Melanocyte of skin (primary cell): ENCODE data around the gene PLEKHG2. TPM values are rescaled to one million over a fixed set of nuclear protein-coding genes. Genes with fewer than 3 reads are reported as not detected.

Experiments
- small RNA-seq, 2 donors: library from RNA; depleted of rRNA; stranded (forward); fragments of <200 nt; gene quantifications; one replicate each; pipeline ENCODE3, GENCODE V24; 2012
- total RNA-seq, 2 donors: library from RNA; depleted of rRNA; stranded (reverse); fragments of >200 nt; gene quantifications; 2 replicates each; pipeline ENCODE4 v1.2.3, GENCODE V29; 2012

PLEKHG2 gene
- total RNA-seq: 1 to 10 TPM; 2.8 to 6.0 TPM

GRCh38 chr19:39412100-39412866 lies at the start of gene PLEKHG2:
PLEKHG2 (plus strand) TSS chr19:39412669; CDS start chr19:39414087, 1,418 bp downstream.

DNA sequence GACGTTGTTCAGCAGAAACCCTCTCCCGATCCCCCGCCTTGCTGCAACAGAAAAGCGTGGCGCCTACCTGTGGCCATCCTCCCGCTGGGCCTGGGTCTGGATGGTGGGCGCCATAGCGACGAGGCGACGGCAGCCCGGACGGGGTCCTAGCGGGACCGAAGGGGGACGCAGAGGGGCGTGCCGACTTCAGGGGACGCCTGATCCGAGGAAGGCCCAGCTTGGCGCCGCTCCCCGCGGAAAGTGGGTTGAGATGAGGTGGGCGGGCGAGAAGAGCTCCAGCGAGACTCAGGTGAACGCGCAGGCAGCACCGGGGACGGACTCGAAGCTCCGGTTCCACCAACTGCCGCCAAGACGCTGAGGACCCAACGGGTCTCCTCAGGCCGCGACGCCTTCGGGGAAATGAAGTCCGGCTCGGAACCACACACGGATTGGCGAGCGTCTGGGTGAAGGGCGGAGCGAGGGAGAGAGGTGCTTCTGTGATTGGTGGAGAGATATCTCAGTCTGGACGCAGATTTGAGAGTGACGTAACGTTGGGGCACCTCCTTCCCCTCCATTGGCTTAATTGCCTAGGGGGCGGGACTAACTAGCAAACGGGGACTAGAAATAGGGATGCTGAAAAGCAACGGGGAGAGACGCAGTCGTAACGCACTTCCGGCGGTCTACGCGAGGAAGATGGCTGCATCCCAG lies 21.6 kb upstream of the PLEKHG2 start, which contains the start of the genes MED29 and PAF1:
TSS of gene MED29 (plus strand) at position 628 of the 687 bp plus-strand sequence. CDS start at position 673, 45 bp downstream.
TSS of gene PAF1 (minus strand) at position 356 of the 687 bp plus-strand sequence. CDS start at position 114, 242 bp downstream.

DNA sequence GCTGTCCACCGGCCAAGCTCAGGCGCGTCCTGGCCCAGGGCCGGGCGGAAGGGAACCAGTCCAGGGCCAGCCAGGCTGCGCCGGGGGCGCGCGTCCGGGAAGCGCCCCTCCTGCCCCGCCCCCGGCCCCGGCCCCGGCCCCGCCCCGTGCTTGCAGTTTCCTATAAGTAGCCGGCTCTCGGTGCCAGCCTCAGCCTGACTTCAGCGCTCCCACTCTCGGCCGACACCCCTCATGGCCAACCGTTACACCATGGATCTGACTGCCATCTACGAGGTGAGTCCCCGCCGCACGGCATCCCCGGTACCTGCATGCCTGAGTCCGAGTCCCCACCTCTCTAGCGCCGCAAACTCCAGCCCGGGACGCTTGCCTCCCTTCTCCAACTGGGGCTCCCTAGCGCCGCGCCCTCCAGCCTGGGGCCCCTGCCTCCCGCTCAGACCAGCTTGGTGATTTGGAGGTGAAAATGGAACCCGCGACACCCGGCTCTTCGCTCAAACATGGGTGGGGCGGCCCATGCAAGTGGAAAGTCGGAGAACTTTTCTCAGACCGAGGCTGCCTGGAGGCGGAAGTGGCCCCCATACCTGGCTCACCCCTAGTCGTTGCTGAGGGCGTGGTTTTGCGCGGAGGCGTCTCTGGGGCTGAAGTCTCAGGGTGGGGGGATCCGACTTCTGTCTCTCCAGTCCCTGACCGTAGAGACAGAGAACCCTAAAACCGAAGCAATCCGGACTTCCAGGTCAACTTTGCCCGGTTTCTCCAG lies 5.6 kb upstream of the PLEKHG2 start, which contains the start of gene ZFP36:
TSS of gene ZFP36 (plus strand) at position 192 of the 754 bp plus-strand sequence. CDS start at position 250, 58 bp downstream.

GRCh38 chr19:39435499-39436349 lies 23.3 kb downstream of the PLEKHG2 start, which contains the start of gene RPS16:
RPS16 (minus strand) TSS chr19:39435949; CDS start chr19:39435895, 54 bp downstream.

DNA sequence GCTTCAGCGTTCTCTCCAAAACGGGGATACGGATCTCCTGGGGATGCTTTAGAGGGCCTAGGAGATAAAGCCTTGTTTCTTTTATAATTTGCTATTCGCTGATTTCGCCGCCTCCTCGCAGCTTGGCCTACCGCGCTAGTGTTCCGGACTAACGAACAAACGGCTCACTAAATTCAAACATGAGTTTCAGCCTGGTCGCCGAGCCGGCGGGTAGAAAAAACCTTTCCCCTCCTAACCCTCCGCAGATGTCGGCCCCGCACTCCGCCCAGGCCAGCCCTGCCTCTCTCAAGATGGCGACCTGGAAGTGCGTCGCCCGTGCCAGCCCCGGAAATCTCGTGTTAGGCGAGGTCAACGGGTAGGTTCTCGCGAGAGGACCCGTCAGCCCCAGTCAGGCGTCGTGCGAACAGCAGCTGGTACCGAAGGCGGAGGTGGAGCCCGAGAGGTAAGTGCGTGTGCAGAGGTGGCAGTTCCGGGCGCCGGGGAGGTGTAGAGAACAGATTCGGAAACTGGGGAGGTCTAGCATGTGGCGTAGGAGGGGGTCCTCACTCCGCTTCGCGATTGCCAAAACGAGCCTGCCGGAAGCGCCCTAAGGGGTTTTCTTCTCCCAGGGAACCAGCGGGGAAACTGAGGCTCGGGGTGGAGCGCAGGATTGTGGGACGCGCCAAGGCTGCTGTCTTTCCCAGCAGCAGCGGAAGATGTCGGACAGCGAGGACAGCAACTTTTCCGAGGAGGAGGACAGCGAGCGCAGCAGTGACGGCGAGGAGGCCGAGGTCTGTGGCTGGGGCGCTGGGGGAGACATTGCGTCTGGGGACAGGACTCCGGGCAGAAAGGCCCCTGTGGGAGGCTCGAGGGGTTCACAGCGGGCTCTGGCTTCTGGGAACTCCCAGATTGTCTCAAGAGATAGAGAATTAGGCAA lies 33.0 kb downstream of the PLEKHG2 start, which contains the start of gene SUPT5H:
TSS of gene SUPT5H (plus strand) at position 387 of the 916 bp plus-strand sequence. CDS start at position 696, 309 bp downstream.

Small RNA genes lying within 50 kb of the gene (small RNA-seq; reads per million reads assigned to genes)
- 0 reads per million in 2 donors for gene MIR4530
- 0 reads per million in 2 donors for gene RN7SL566P

Other genes with a start within 250 kb of the PLEKHG2 start
- 10 to 100 TPM in 1 of 2 donors, 1 to 10 TPM in 1; 1.3 to 12.4 TPM for gene NCCRP1, start 215.7 kb upstream of the PLEKHG2 start, total RNA-seq
- not detected for gene SYCN, start 208.4 kb upstream of the PLEKHG2 start, total RNA-seq
- not detected for gene IFNL3, start 167.7 kb upstream of the PLEKHG2 start, total RNA-seq
- not detected for gene IFNL4, start 163.8 kb upstream of the PLEKHG2 start, total RNA-seq
- not detected for gene IFNL2, start 144.3 kb upstream of the PLEKHG2 start, total RNA-seq
- not detected for gene IFNL1, start 116.3 kb upstream of the PLEKHG2 start, total RNA-seq
- gene LRFN1, start 91.8 kb upstream of the PLEKHG2 start, total RNA-seq: under 1 TPM; 0.34 to 0.67 TPM
- 1 to 10 TPM in 1 of 2 donors, not detected in 1; 1.0 TPM for gene GMFG, start 76.6 kb upstream of the PLEKHG2 start, total RNA-seq
- gene SAMD4B, start 70.2 kb upstream of the PLEKHG2 start, total RNA-seq: 10 to 100 TPM; 53.9 to 58.2 TPM
- 10 to 100 TPM; 29.6 to 35.3 TPM for gene PAF1, start 21.6 kb upstream of the PLEKHG2 start, total RNA-seq
- 10 to 100 TPM; 21.3 to 30.3 TPM for gene MED29, start 21.3 kb upstream of the PLEKHG2 start, total RNA-seq
- gene ZFP36, start 5.8 kb upstream of the PLEKHG2 start, total RNA-seq: 1 to 10 TPM; 3.7 to 3.8 TPM
- gene RPS16, start 23.3 kb downstream of the PLEKHG2 start, total RNA-seq: 10 to 100 TPM; 19.6 to 51.0 TPM
- 10 to 100 TPM; 64.9 to 75.0 TPM for gene SUPT5H, start 32.9 kb downstream of the PLEKHG2 start, total RNA-seq
- gene TIMM50, start 68.2 kb downstream of the PLEKHG2 start, total RNA-seq: 100 to 1,000 TPM in 1 of 2 donors, 10 to 100 TPM in 1; 66.4 to 115 TPM
- 1 to 10 TPM in 1 of 2 donors, under 1 TPM in 1; under 0.01 to 4.3 TPM for gene DLL3, start 86.3 kb downstream of the PLEKHG2 start, total RNA-seq
- not detected for gene SELENOV, start 102.5 kb downstream of the PLEKHG2 start, total RNA-seq
- 10 to 100 TPM in 1 of 2 donors, 1 to 10 TPM in 1; 5.2 to 10.7 TPM for gene EID2B, start 120.2 kb downstream of the PLEKHG2 start, total RNA-seq
- gene EID2, start 127.5 kb downstream of the PLEKHG2 start, total RNA-seq: 1 to 10 TPM; 5.5 to 9.7 TPM
- gene LGALS13, start 189.9 kb downstream of the PLEKHG2 start, total RNA-seq: not detected
- gene LGALS16, start 243.2 kb downstream of the PLEKHG2 start, total RNA-seq: not detected